ENCODE measurements around the gene MTA2.
A peak's percentile ranks its signal among the peaks of the same experiment; 100 is the strongest.

The MTA2 gene

DNA sequence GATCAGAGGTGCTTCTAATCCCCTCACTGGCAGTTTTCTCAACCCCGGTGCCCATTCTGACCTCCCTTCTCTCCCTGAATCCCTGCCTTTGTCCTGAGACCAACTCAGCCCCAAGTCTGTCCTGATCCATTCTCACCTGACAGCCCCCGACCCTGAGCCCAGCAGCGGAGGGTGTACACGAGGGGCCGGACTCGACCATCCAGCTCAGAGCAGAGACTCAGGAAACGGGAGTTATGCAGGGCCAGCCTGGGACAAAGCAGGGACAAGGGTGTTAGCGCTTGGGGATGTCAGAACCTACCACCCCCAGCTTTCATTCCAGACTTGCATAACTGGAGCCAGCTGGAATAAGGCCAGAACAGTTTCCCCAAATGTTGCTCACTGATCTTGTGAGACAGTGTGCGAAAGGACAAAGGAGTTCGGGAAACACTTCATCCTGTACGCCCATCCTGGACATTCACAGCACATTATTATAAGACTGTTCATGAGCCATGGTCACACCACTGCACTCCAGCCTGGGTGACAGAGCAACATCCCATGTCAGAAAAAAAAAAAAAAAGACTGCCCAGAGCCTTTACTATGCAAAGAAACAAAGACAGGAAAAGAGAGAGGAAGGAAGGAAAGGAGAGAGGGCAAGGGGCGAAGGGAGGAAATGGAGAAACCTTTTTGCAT is 24.5 kb downstream of the MTA2 start:
- no peak for DNase-seq (ENCODE audit: low spot score)

DNA sequence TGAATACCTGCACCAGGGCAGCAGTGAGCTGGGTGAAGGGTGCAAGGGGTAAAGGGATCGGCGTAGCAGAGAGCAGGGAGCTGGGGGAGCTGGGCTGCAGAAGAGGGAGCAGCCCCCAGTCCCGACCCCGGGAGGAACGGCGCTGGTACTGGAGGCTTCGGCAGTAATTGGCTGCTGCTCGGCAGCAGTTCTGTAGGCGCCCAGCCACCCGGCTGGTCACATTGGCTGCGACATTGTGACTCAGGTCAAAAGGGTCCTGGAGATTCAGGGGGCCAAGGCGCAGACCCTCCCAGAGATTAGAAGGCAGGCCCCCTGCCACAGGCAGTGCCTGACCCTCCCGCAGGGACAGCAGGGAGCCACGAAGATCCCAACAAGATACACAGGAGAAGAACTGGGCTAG is 25.8 kb downstream of the MTA2 start:
- Histone ChIP-seq H3K9me3 (ENCODE audit: severe bottlenecking) (no peaks in the 10 kb centered on the region), H3K4me1 (ENCODE audit: insufficient read depth, poor library complexity, severe bottlenecking) (peaks cover 7% of the 10 kb centered on the region), H3K27me3 (ENCODE audit: insufficient read depth, poor library complexity, severe bottlenecking) (no peaks in the 10 kb centered on the region), H3K36me3 (ENCODE audit: low read depth) (peaks cover 38% of the 10 kb centered on the region), H3K27ac (ENCODE audit: poor library complexity, severe bottlenecking) (no peak overlapping the region), H3K4me3 (ENCODE audit: severe bottlenecking) (no peak overlapping the region)
- no peak for DNase-seq (ENCODE audit: low spot score)
- TF ChIP-seq, protein P1, sequence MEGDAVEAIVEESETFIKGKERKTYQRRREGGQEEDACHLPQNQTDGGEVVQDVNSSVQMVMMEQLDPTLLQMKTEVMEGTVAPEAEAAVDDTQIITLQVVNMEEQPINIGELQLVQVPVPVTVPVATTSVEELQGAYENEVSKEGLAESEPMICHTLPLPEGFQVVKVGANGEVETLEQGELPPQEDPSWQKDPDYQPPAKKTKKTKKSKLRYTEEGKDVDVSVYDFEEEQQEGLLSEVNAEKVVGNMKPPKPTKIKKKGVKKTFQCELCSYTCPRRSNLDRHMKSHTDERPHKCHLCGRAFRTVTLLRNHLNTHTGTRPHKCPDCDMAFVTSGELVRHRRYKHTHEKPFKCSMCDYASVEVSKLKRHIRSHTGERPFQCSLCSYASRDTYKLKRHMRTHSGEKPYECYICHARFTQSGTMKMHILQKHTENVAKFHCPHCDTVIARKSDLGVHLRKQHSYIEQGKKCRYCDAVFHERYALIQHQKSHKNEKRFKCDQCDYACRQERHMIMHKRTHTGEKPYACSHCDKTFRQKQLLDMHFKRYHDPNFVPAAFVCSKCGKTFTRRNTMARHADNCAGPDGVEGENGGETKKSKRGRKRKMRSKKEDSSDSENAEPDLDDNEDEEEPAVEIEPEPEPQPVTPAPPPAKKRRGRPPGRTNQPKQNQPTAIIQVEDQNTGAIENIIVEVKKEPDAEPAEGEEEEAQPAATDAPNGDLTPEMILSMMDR (IDR thresholded peaks at IDR 0.05; ENCODE audit: poor library complexity, severe bottlenecking) = no peak
- ATAC-seq (ENCODE audit: low read depth) = no peak

More for the DNA sequence above, 24.5 kb downstream of the MTA2 start:
- H3K4me1 ChIP-seq (ENCODE audit: insufficient read depth, poor library complexity, severe bottlenecking) = peaks cover 4% of the 10 kb centered on the region
- TF ChIP-seq, protein P1 (IDR thresholded peaks at IDR 0.05; ENCODE audit: poor library complexity, severe bottlenecking) = no peak
- no peaks in the 10 kb centered on the region for H3K27me3 ChIP-seq (ENCODE audit: insufficient read depth, poor library complexity, severe bottlenecking)
- H3K27ac ChIP-seq (ENCODE audit: poor library complexity, severe bottlenecking) = no peak overlapping the region
- H3K9me3 ChIP-seq (ENCODE audit: severe bottlenecking) = no peaks in the 10 kb centered on the region
- no peak overlapping the region for H3K4me3 ChIP-seq (ENCODE audit: severe bottlenecking)
- H3K36me3 ChIP-seq (ENCODE audit: low read depth) = peaks cover 38% of the 10 kb centered on the region
- ATAC-seq (ENCODE audit: low read depth) = no peak

DNA sequence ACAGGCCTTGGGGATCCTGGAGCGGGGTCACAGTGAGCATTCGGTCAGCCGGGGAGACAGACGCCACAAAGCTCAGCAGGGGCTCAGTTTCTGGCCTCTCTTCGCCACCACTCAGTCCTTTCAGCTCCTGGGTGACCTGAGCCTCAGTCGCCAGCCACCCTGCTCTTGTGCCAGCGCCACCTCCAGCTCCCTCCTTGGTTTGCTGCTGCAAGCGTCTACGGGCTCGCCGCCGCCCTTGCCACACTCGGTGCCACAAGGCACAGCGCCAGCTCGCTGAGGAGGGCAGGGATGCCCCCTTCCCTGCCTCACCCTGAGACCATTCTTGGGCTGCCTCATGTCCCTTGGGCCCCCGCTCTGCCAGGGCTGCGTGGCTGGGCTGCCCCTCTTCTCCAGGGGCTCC is 26.5 kb downstream of the MTA2 start:
- TF ChIP-seq, protein P1 (IDR thresholded peaks at IDR 0.05; ENCODE audit: poor library complexity, severe bottlenecking) = no peak
- Histone ChIP-seq H3K27me3 (ENCODE audit: insufficient read depth, poor library complexity, severe bottlenecking) (no peaks in the 10 kb centered on the region), H3K4me1 (ENCODE audit: insufficient read depth, poor library complexity, severe bottlenecking) (peaks cover 7% of the 10 kb centered on the region), H3K27ac (ENCODE audit: poor library complexity, severe bottlenecking) (peak overlapping the region; percentile 79), H3K36me3 (ENCODE audit: low read depth) (peaks cover 42% of the 10 kb centered on the region), H3K4me3 (ENCODE audit: severe bottlenecking) (peak overlapping the region; percentile 61), H3K9me3 (ENCODE audit: severe bottlenecking) (no peaks in the 10 kb centered on the region)
- DNase-seq (ENCODE audit: low spot score) (no peak), ATAC-seq (ENCODE audit: low read depth) (no peak)

DNA sequence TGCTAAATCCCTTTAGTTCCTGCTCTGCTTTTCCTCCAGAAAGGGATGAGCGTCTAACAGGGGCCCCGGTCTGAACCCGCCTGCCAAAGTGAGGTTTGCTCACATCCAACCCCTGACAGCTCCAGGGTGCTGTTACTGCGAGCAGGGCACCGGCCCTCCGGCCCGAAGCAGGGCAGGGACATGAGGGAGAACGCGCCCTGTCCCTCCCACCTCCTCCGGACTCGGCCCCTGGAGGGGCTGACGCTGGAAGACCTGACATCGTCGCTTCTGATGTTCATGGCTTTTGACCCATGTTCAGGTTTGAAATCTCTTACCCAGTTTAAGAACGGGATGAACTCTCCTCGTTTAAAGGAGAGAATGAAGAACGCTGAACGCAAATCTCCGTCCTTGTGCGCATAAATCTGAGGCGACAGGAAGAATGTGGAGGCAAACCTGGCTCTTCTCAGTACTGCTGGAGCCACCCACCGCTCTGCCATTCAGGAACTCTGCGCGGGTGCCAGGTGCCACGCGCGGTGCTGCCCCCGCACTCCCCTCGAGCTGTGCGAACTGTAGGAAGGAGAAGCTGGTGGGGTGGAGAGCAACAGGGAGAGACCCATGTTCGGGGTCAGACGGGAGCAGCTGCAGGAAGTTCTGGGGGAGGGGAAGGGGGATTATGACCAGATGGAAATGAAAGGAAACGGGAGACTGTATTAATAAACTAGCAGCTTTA is 27.1 kb downstream of the MTA2 start:
- H3K27me3 ChIP-seq (ENCODE audit: insufficient read depth, poor library complexity, severe bottlenecking) = no peaks in the 10 kb centered on the region
- H3K4me1 ChIP-seq (ENCODE audit: insufficient read depth, poor library complexity, severe bottlenecking) = peaks cover 7% of the 10 kb centered on the region
- H3K9me3 ChIP-seq (ENCODE audit: severe bottlenecking) = no peaks in the 10 kb centered on the region
- ATAC-seq (ENCODE audit: low read depth) = peak; percentile 28
- peak overlapping the region; percentile 61 for H3K4me3 ChIP-seq (ENCODE audit: severe bottlenecking)
- H3K36me3 ChIP-seq (ENCODE audit: low read depth) = peaks cover 43% of the 10 kb centered on the region
- DNase-seq (ENCODE audit: low spot score) = no peak
- H3K27ac ChIP-seq (ENCODE audit: poor library complexity, severe bottlenecking) = peak overlapping the region; percentile 79
- TF ChIP-seq, protein P1 (IDR thresholded peaks at IDR 0.05; ENCODE audit: poor library complexity, severe bottlenecking) = no peak
